GM12875 (cell line): Measurements from ENCODE around the gene SH2D5.

Source experiments
- H3K4me3 ChIP-seq: one replicate; pipeline ENCODE4 v1.5.1; 2011; ENCODE audit warnings: low read depth, low read length, control low read depth
- CTCF ChIP-seq: IDR thresholded peaks from 2 replicates; pipeline ENCODE4 v1.5.1; 2011; ENCODE audit warnings: low read depth, mild to moderate bottlenecking, control low read depth, inconsistent platforms, low read length, moderate library complexity, borderline replicate concordance; ENCODE audit not compliant: insufficient read depth

Gene SH2D5

GRCh38 chr1:20705203-20705755 lies 27.2 kb downstream of the SH2D5 start:
- no peak for TF ChIP-seq CTCF
- H3K4me3 ChIP-seq = no peak overlapping the region

DNA sequence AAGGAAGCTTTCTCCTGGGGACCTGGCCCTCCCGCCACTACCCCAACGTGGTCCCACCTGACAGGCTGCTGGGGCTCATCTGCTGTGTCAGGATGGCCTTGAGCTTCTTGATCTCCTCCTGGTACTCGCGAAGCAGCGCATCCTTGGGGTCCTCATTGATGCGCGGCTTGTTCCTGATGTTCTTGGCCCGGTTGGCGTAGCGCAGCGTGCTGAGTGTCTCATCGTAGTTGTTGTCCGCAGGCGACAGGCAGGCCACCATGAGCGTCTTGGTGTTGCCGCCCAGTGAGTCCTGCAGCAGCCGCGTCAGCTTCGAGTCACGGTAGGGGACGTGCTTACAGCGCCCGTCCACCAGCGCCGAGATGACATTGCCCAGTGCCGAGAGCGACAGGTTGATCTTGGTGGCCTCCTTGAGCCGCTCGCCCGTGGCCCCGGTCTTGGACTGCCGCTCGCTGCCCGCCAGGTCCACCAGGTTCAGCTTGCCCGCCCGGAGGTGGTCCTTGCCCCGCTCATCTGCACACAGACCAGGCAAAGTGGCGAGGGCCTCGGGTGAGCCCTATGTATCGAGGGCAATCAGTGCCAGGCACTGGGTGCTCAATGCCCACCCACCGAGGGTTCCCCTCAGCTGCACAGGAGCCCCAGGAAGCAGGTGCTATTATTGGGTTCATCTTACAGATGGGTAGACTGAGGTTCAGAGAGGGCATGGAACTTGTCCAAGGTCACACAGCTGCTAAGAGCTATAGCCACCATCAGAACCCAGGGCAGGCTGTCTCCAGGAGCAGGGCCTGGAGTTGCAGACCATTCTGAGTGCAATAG lies 27.9 kb downstream of the SH2D5 start:
- no peak for TF ChIP-seq CTCF
- H3K4me3 ChIP-seq = no peak overlapping the region

GRCh38 chr1:20703124-20703756 lies 29.3 kb downstream of the SH2D5 start:
- H3K4me3 ChIP-seq = no peak overlapping the region
- TF ChIP-seq CTCF = no peak

DNA sequence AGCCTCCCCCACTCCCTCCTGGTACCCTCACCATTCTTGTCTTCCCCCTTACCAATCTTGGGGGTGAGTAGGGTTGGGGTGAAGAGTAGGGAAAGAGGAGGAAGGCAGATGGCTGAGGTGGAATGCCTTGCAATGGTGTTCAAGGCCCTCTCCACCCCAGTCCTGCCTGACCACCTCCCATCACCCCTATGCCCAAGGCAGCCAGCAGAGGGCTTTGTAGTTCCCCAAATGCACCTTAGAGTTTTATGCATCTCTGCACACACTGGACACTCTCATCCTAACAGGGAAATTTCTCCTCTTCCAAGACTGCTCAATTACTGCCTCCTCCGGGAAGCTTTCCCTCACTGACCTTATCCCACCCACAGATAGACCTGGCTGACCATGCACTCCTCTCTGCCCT lies 30.1 kb downstream of the SH2D5 start:
- no peak overlapping the region for H3K4me3 ChIP-seq
- peak; percentile 41 for TF ChIP-seq CTCF

DNA sequence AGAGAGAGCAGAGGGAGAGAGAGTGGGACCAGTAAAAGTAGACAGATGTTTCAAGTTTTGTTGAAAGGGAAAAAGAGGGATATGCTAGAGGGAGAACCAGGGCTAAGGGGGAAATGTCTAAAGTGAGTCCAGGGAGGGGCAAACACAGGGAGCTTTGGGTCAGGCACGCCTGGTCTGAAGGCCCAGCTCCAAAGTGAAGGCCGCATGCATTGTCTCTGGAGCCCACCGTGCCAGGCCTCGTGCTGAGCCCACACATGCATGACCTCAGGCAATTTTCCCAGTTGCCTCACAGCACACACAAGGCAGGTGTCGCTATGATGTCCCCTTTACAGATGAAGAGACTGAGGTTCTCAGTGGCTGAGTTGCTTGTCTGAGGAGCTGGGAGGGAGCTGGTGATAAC lies 30.7 kb downstream of the SH2D5 start:
- TF ChIP-seq CTCF = no peak
- no peak overlapping the region for H3K4me3 ChIP-seq

- TF ChIP-seq CTCF = no peak
- no peak overlapping the region for H3K4me3 ChIP-seq
Observed at GRCh38 chr1:20701446-20701845, 31.1 kb downstream of the SH2D5 start.
